Gastroesophageal sphincter (tissue), 4 donors: ENCODE data around the gene CNN3. TPM values are rescaled to one million over a fixed set of nuclear protein-coding genes. Genes with fewer than 3 reads are reported as not detected.

Experiments used
- ATAC-seq: fragments of 150-250 bp; one replicate; pipeline ENCODE4 v1.9.1; 2016; ENCODE audit warnings: mild to moderate bottlenecking, moderate library complexity
- H3K27ac ChIP-seq, 4 donors: fragments of 200-600 bp; sonication (generic) in 3 of 4; 1 replicate in 3 of 4; 2 replicates in 1 of 4; pipeline ENCODE4 v1.5.1; 2016 to 2019
- H3K27me3 ChIP-seq: fragments of 200-600 bp; sonication (generic); one replicate; pipeline ENCODE4 v1.5.1; 2019
- H3K36me3 ChIP-seq, 2 donors: fragments of 200-600 bp; sonication (generic); one replicate each; pipeline ENCODE4 v1.5.1; 2019; ENCODE audit warnings: control low read depth in 1 of 2
- H3K4me1 ChIP-seq, 3 donors: fragments of 200-600 bp; sonication (generic); 1 replicate in 2 of 3; 2 replicates in 1 of 3; pipeline ENCODE4 v1.5.1; 2016 to 2019; ENCODE audit warnings: control low read depth in 2 of 3
- H3K4me3 ChIP-seq, 2 donors: fragments of 200-600 bp; sonication (generic); one replicate each; pipeline ENCODE4 v1.5.1; 2019; ENCODE audit warnings: mild to moderate bottlenecking in 1 of 2, moderate library complexity in 1 of 2
- H3K9me3 ChIP-seq, 3 donors: fragments of 200-600 bp; sonication (generic); one replicate each; pipeline ENCODE4 v1.5.1; 2017 to 2019; ENCODE audit warnings: control low read depth in 2 of 3
- EP300 ChIP-seq: sonication (generic); formaldehyde crosslinking; IDR thresholded peaks from one replicate; pipeline ENCODE4 v1.6.1; 2017; ENCODE audit warnings: antibody characterized with exemption, mild to moderate bottlenecking
- POLR2A ChIP-seq, 2 donors: fragments of 450-650 bp; IDR thresholded peaks; one replicate each; pipeline ENCODE4 v1.6.1; 2017; ENCODE audit warnings: antibody characterized with exemption in 2 of 2, mild to moderate bottlenecking in 2 of 2, moderate library complexity in 1 of 2
- POLR2AphosphoS5 ChIP-seq: sonication (generic); formaldehyde crosslinking; IDR thresholded peaks from one replicate; pipeline ENCODE4 v1.6.1; 2017; ENCODE audit warnings: antibody characterized with exemption
- WGBS, 2 donors: methylation state at CpG; one replicate each; pipeline ENCODE4 v1.1.5; 2018; ENCODE audit warnings: low coverage in 1 of 2; 5-methylcytosine and 5-hydroxymethylcytosine counted together
- total RNA-seq, 4 donors: library from RNA; depleted of rRNA; stranded (reverse); fragments of >200 nt; gene quantifications; one replicate each; pipeline ENCODE4 v1.1.0, GENCODE V29; 2016
- TF ChIP-seq, protein P1 (sequence below), 4 experiments: fragments of 200-600 bp in 2 of 4; fragments of 450-650 bp in 2 of 4; sonication (generic) in 1 of 4; IDR thresholded peaks; one replicate each; pipeline ENCODE4 v1.5.1; 2017 to 2019; ENCODE audit warnings: antibody characterized with exemption in 4 of 4, mild to moderate bottlenecking in 2 of 4, moderate library complexity in 2 of 4

The CNN3 gene
- total RNA-seq, 4 donors from 2014 or later = 145 to 292 (median 217) TPM

DNA sequence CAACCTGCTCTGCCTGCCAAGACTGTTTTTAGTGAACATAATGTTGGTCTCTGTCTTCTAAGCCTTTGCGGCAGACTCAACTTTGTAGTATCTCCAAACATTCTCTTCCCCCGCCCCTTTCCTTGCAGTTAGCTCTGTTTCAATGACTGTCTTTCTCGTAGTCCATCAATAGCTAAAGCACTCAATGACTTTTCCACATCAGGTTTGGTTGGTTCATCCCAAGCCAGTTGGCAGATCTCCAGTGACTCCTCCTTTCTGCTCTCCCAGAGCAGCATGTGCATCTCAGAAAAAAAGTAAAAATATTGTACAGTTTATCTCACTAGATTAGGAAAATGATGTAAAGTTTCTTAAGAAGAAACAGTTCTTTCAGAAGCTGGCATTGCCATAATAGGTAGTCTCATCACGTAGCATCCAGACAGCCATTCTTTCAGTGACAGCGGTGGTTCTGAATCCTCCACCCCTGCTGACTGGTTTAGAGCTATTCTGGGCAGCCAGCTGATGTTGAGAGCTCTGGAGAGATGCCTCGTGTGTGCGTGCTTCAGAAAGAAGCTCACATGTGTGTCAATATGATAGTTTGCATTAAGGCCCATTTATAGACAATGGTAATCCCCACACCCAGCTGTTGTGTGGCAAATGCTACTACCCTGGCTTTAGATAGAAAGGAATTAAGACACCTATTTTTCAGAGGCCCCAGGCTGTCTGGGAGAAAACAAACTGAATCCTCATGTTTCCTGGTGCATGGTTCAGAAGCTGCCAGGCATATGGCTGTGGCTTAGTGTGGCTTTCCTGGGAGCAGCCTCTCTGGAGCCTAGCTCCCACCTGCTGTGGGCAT is 53.2 kb downstream of the CNN3 start:
- ATAC-seq = peak; percentile 54
- TF ChIP-seq, protein P1, sequence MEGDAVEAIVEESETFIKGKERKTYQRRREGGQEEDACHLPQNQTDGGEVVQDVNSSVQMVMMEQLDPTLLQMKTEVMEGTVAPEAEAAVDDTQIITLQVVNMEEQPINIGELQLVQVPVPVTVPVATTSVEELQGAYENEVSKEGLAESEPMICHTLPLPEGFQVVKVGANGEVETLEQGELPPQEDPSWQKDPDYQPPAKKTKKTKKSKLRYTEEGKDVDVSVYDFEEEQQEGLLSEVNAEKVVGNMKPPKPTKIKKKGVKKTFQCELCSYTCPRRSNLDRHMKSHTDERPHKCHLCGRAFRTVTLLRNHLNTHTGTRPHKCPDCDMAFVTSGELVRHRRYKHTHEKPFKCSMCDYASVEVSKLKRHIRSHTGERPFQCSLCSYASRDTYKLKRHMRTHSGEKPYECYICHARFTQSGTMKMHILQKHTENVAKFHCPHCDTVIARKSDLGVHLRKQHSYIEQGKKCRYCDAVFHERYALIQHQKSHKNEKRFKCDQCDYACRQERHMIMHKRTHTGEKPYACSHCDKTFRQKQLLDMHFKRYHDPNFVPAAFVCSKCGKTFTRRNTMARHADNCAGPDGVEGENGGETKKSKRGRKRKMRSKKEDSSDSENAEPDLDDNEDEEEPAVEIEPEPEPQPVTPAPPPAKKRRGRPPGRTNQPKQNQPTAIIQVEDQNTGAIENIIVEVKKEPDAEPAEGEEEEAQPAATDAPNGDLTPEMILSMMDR (IDR thresholded peaks at IDR 0.05) = no peak
- TF ChIP-seq POLR2A (IDR thresholded peaks at IDR 0.05) = no peak
- no peak for TF ChIP-seq POLR2AphosphoS5
- no peak for TF ChIP-seq EP300
- Histone ChIP-seq H3K9me3 (no peaks in the 10 kb centered on the region), H3K4me3 (no peak overlapping the region), H3K27ac (peak overlapping the region; percentile 64 to 78 (median 75)), H3K4me1 (peaks cover 0 to 33% (median 13%) of the 10 kb centered on the region in 3 donors), H3K36me3 (no peaks in the 10 kb centered on the region), H3K27me3 (no peaks in the 10 kb centered on the region)
- WGBS, 2 donors = 38 to 46% methylated on average over 4 to 7 of the region's 7 CpGs

DNA sequence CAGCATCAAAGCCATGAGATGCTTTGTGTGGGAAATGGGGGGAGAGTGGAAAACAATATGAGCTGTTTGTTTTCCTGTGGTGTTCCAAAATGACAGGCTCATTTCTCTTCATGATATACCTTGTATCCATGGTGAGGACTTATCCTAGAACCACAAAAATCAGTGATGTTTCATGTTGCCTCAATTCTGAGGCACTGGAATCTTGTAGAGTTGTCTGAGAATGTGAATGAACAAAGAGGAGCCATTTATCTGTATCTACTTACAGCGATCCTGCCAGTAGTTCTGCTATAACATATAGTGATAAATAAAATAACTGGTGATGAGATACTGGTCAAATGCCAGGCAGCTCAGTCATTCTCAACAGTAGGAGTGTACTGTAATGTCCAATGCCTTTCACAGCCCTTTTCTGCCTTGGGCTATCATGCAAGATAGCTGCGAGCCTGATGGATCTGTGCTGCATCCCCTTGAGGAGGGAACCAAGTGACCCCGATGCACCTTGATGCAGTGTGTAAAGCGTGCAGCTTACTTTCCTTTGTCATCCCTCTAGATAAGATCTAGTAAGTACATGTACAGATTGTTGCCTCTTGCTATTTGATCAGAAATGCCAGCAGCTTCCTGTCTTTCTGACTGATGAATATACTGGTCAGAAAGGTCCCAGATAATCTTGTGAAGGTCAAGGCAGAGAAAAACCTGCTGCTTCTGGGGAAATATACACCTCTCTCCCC is 54.0 kb downstream of the CNN3 start:
- peak overlapping the region in 3 of 4 donors; percentile 64 to 78 (median 77) for H3K27ac ChIP-seq
- no peaks in the 10 kb centered on the region for H3K9me3 ChIP-seq
- peaks cover 0 to 33% (median 13%) of the 10 kb centered on the region in 3 donors for H3K4me1 ChIP-seq
- 68 to 71% methylated on average over 4 of the region's 4 CpGs for WGBS, 2 donors
- H3K27me3 ChIP-seq = no peaks in the 10 kb centered on the region
- no peak overlapping the region for H3K4me3 ChIP-seq
- no peaks in the 10 kb centered on the region for H3K36me3 ChIP-seq
- no peak for ATAC-seq
- TF ChIP-seq POLR2AphosphoS5 (no peak), EP300 (no peak), POLR2A (IDR thresholded peaks at IDR 0.05) (no peak)
- TF ChIP-seq, protein P1 (IDR thresholded peaks at IDR 0.05) = no peak

DNA sequence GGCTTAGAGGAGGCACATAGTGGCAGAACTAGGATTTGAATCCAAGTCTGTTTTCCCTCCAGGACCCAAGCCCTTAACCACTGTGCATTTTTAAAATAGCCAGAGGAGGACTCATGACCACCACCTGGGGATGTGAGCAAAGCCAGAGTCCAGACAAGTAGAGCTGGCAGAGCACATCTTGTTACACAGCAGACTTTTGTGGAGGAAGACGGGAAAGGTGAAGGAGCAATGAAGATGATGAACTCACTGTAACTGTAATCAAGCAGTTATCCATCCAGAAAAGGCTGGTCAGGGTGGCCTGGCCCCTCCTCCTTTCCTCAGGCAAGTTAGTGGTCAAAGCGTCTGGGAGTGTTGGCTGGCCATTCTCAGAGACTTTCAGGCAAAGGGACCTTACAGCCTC is 55.9 kb downstream of the CNN3 start:
- H3K4me1 ChIP-seq = peaks cover 0 to 44% (median 22%) of the 10 kb centered on the region in 3 donors
- no peak for ATAC-seq
- TF ChIP-seq, protein P1 (IDR thresholded peaks at IDR 0.05) = no peak
- TF ChIP-seq EP300 (no peak), POLR2AphosphoS5 (no peak), POLR2A (IDR thresholded peaks at IDR 0.05) (no peak)
- no peak overlapping the region for H3K4me3 ChIP-seq
- H3K27me3 ChIP-seq = no peaks in the 10 kb centered on the region
- H3K27ac ChIP-seq = no peak overlapping the region
- H3K36me3 ChIP-seq = no peaks in the 10 kb centered on the region
- WGBS, 2 donors = 38 to 100% methylated on average over 1 of the region's 2 CpGs
- no peaks in the 10 kb centered on the region for H3K9me3 ChIP-seq

DNA sequence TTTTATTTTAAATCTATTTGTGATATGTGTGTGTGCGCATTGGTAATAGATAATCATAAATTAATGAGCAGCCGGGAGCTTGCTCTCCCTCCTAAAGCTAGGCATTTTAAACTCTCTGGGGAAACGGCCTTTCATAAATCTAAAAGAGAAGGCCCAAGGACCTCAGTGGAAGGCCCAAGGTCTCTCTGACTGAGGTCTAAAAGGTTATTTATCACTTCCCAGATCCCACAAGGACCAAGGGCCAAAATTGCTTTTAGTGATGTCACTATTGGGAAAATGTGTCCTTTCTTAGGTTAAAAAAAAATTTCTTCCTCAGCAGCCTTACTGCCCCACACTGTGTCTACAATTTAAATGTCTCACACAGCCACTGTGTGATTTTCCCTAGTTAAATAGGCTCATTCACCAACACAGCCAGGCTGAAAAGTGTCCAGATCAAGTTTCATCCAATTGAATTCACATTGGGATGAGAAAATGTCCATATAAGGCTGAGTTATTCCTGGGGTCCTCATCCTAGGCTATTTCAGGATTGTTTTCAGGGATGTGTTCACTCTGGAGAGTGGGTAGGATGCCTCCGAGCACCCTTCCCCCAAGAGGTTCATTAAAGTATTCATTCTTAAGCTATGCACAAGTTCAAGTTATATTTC is 60.6 kb downstream of the CNN3 start:
- no peak overlapping the region for H3K4me3 ChIP-seq
- no peaks in the 10 kb centered on the region for H3K27me3 ChIP-seq
- WGBS, 2 donors = 56 to 62% methylated on average over 4 of the region's 4 CpGs
- H3K36me3 ChIP-seq = no peaks in the 10 kb centered on the region
- peaks cover 32 to 62% (median 40%) of the 10 kb centered on the region in 3 donors for H3K4me1 ChIP-seq
- H3K9me3 ChIP-seq = no peaks in the 10 kb centered on the region
- TF ChIP-seq POLR2AphosphoS5 (peak; percentile 92), POLR2A (IDR thresholded peaks at IDR 0.05) (no peak)
- ATAC-seq = no peak
- peak overlapping the region; percentile 88 to 96 (median 90) for H3K27ac ChIP-seq

DNA sequence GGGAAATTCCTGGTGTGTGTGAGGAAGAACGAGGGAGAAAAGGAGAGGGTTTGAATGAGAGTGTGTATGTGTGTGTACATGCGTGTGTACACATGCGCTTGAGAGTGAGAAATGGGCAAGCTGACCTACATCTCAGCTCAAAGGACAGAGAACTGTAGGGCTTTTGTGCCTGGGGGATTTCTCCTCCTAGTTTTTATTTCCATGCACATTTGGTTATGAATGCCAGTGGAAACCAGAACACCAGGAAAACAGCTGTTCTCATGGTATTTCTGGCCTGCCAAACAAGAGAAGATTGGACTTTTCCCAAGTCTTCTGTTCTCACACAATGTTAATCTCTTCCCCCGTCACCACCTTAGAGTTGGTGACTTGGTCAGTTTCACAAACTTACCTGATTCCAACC is 61.5 kb downstream of the CNN3 start:
- no peak for ATAC-seq
- Histone ChIP-seq H3K4me1 (peaks cover 34 to 71% (median 40%) of the 10 kb centered on the region in 3 donors), H3K9me3 (no peaks in the 10 kb centered on the region), H3K36me3 (no peaks in the 10 kb centered on the region), H3K27me3 (no peaks in the 10 kb centered on the region), H3K27ac (peak overlapping the region; percentile 88 to 96 (median 90)), H3K4me3 (no peak overlapping the region)
- TF ChIP-seq POLR2AphosphoS5 = peak; percentile 70
- TF ChIP-seq EP300 = no peak
- WGBS, 2 donors = 36 to 62% methylated on average over 4 of the region's 4 CpGs
